ENCODE data around the gene RASAL1.

RASAL1 gene

GRCh38 chr12:113071135-113072112, 64.1 kb downstream of the RASAL1 start:
- no peak for DNase-seq (ENCODE audit: low read depth)

- DNase-seq (ENCODE audit: low read depth) = no peak
Measured at GRCh38 chr12:113070117-113070906, 65.2 kb downstream of the RASAL1 start.

- no peak for DNase-seq (ENCODE audit: low read depth)
Measured at GRCh38 chr12:113069751-113070116, 65.8 kb downstream of the RASAL1 start.

GRCh38 chr12:113069149-113069548, 66.4 kb downstream of the RASAL1 start:
- no peak for DNase-seq (ENCODE audit: low read depth)

- no peak for DNase-seq (ENCODE audit: low read depth)
Measured at GRCh38 chr12:113067987-113068935, 67.3 kb downstream of the RASAL1 start.

- no peak for DNase-seq (ENCODE audit: low read depth)
Measured at GRCh38 chr12:113066813-113067400, 68.7 kb downstream of the RASAL1 start.

- DNase-seq (ENCODE audit: low read depth) = peak; percentile 13
Measured at GRCh38 chr12:113065126-113066007, 70.2 kb downstream of the RASAL1 start.

GRCh38 chr12:113064395-113065125, 71.0 kb downstream of the RASAL1 start:
- DNase-seq (ENCODE audit: low read depth) = no peak

- no peak for DNase-seq (ENCODE audit: low read depth)
Measured at GRCh38 chr12:113063396-113064350, 71.9 kb downstream of the RASAL1 start.

GRCh38 chr12:113062502-113063395, 72.8 kb downstream of the RASAL1 start:
- no peak for DNase-seq (ENCODE audit: low read depth)

GRCh38 chr12:113061061-113061694, 74.4 kb downstream of the RASAL1 start:
- no peak for DNase-seq (ENCODE audit: low read depth)

GRCh38 chr12:113060336-113060960, 75.1 kb downstream of the RASAL1 start:
- no peak for DNase-seq (ENCODE audit: low read depth)

GRCh38 chr12:113059071-113059595, 76.4 kb downstream of the RASAL1 start:
- DNase-seq (ENCODE audit: low read depth) = no peak

GRCh38 chr12:113058553-113058952, 77.0 kb downstream of the RASAL1 start:
- DNase-seq (ENCODE audit: low read depth) = no peak

GRCh38 chr12:113057565-113058485, 77.7 kb downstream of the RASAL1 start:
- no peak for DNase-seq (ENCODE audit: low read depth)
